ENCODE data around the gene STK33. TPM values are rescaled to one million over a fixed set of nuclear protein-coding genes. Genes with fewer than 3 reads are reported as not detected.

The STK33 gene
- total RNA-seq, 1 donor from 2014 or later, result 11.5 TPM

DNA sequence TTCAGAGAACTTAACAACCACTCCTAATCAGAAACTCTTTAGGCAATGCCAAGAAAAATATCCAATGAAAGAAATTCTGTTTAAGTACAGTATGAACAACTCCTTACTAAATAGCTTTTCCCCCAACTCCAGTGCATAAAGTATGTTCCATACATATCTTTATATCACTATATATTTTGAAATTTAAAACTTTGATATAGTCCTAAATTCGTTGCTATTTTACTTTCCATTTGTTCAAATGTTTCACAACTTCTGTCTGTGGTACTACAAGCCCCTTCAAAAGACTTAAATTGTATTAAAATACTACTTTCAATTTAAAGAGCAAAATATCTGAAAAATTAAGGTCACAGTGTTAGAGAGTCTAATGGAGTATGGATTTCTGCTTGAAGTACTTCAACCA is 52.6 kb downstream of the STK33 start:
- TF ChIP-seq POLR2AphosphoS5 (IDR thresholded peaks at IDR 0.05; ENCODE audit: insufficient read depth in 1 of 2, low read depth in 1 of 2), result no peak
- TF ChIP-seq, protein P1, sequence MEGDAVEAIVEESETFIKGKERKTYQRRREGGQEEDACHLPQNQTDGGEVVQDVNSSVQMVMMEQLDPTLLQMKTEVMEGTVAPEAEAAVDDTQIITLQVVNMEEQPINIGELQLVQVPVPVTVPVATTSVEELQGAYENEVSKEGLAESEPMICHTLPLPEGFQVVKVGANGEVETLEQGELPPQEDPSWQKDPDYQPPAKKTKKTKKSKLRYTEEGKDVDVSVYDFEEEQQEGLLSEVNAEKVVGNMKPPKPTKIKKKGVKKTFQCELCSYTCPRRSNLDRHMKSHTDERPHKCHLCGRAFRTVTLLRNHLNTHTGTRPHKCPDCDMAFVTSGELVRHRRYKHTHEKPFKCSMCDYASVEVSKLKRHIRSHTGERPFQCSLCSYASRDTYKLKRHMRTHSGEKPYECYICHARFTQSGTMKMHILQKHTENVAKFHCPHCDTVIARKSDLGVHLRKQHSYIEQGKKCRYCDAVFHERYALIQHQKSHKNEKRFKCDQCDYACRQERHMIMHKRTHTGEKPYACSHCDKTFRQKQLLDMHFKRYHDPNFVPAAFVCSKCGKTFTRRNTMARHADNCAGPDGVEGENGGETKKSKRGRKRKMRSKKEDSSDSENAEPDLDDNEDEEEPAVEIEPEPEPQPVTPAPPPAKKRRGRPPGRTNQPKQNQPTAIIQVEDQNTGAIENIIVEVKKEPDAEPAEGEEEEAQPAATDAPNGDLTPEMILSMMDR (IDR thresholded peaks at IDR 0.05), result no peak
- TF ChIP-seq POLR2A (IDR thresholded peaks at IDR 0.05), result no peak
- Histone ChIP-seq H3K36me3 (no peaks in the 10 kb centered on the region), H3K4me1 (no peaks in the 10 kb centered on the region), H3K9me3 (no peaks in the 10 kb centered on the region), H3K27me3 (no peaks in the 10 kb centered on the region), H3K4me3 (no peak overlapping the region), H3K27ac (no peak overlapping the region)
- no peak for DNase-seq (ENCODE audit: extremely low spot score in 2 of 2)
- intact Hi-C loops (cut with DNase I), result no loop called here

DNA sequence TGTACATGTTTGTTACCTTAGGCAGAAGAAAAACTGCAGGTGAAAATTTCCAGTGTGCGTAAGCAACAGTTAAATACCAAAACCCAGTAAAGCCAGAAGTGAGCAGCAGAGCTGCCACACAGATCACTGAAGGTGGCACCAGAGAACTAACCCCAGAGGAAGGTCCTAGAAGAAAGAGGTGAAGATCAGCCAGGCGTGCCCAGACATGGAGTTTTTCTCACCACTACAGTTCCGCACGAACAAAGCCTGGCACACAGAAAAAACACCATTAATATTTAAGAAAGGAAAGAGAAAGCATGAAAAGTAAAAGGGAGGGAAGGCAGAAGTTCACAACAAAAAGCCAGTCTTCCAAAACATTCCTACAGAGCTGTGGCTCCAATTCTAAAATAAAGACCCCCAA is 60.7 kb downstream of the STK33 start:
- intact Hi-C loops (cut with DNase I), result no loop called here
- H3K4me3 ChIP-seq, result no peak overlapping the region
- no peaks in the 10 kb centered on the region for H3K36me3 ChIP-seq
- H3K4me1 ChIP-seq, result no peaks in the 10 kb centered on the region
- H3K9me3 ChIP-seq, result no peaks in the 10 kb centered on the region
- H3K27ac ChIP-seq, result no peak overlapping the region
- no peak for TF ChIP-seq POLR2AphosphoS5 (IDR thresholded peaks at IDR 0.05; ENCODE audit: insufficient read depth in 1 of 2, low read depth in 1 of 2)
- no peak for TF ChIP-seq POLR2A (IDR thresholded peaks at IDR 0.05)
- TF ChIP-seq, protein P1 (IDR thresholded peaks at IDR 0.05), result no peak
- no peaks in the 10 kb centered on the region for H3K27me3 ChIP-seq
- no peak for DNase-seq (ENCODE audit: extremely low spot score in 2 of 2)

DNA sequence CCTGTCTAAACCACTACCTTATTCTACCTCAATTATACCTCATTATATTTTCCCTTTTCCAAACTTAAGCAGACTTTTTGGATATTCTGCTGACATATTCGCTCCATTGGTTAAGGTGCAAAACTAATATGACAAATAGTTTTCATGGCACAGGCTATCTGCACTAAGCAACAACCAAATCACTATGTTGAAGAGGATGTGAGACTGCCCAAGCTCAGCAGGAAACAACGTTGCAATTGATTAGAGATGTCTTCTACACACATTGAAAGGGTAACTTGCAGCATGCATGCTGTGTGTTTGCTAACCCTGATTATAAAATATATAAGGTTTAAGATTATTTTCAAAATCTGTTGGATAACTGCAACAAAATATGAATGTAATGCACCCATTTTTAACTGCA is 61.6 kb downstream of the STK33 start:
- no peak overlapping the region for H3K27ac ChIP-seq
- intact Hi-C loops (cut with DNase I), result no loop called here
- no peaks in the 10 kb centered on the region for H3K36me3 ChIP-seq

DNA sequence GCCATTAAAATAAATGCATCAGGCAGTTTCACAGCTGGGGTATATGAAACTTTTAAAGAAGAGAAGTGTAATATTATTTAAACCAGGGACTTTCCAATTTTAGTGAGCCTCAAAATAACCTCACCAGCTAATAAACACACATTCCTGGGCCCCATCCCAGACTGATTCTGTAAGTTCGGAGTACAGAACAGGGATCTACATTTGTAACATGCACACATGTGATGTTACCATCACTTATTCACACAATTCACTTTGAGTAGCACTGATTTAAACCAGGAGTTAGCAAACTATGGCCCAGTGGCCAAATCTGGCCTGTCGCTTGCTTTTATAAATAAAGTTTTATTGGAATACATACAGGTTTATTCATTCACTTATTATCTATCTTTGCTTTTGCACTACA is 62.0 kb downstream of the STK33 start:
- no peak for TF ChIP-seq POLR2A (IDR thresholded peaks at IDR 0.05)
- TF ChIP-seq, protein P1 (IDR thresholded peaks at IDR 0.05), result no peak
- TF ChIP-seq POLR2AphosphoS5 (IDR thresholded peaks at IDR 0.05; ENCODE audit: insufficient read depth in 1 of 2, low read depth in 1 of 2), result no peak
- no peak for DNase-seq (ENCODE audit: extremely low spot score in 2 of 2)
- H3K27ac ChIP-seq, result no peak overlapping the region
- H3K4me3 ChIP-seq, result no peak overlapping the region
- H3K36me3 ChIP-seq, result no peaks in the 10 kb centered on the region
- H3K27me3 ChIP-seq, result no peaks in the 10 kb centered on the region
- no peaks in the 10 kb centered on the region for H3K4me1 ChIP-seq
- intact Hi-C loops (cut with DNase I), result no loop called here
- no peaks in the 10 kb centered on the region for H3K9me3 ChIP-seq

More for the DNA sequence above, 61.6 kb downstream of the STK33 start:
- H3K4me1 ChIP-seq, result no peaks in the 10 kb centered on the region
- no peak for TF ChIP-seq POLR2A (IDR thresholded peaks at IDR 0.05)
- TF ChIP-seq POLR2AphosphoS5 (IDR thresholded peaks at IDR 0.05; ENCODE audit: insufficient read depth in 1 of 2, low read depth in 1 of 2), result no peak
- H3K27me3 ChIP-seq, result no peaks in the 10 kb centered on the region
- DNase-seq (ENCODE audit: extremely low spot score in 2 of 2), result no peak
- H3K9me3 ChIP-seq, result no peaks in the 10 kb centered on the region
- no peak overlapping the region for H3K4me3 ChIP-seq

DNA sequence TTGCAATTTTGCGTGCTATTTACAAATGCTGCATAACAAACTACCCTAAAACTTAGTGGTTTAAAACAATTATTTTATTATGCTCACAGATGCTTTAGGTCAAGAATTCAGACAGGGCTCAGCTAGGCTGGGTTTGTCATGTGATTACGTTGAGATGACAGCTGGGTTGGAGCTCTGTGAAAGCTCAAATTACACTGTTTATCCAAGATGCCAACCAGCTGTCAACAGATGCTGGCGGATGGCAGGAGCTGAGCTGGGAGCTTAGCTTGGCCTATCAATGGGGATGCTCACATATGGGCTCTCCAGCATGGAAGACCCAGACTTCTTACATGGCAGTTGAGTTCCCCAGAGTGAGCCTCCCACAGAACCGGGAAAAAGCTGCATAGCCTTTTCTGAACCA is 62.7 kb downstream of the STK33 start:
- H3K27ac ChIP-seq, result no peak overlapping the region
- no peaks in the 10 kb centered on the region for H3K36me3 ChIP-seq
- TF ChIP-seq POLR2A (IDR thresholded peaks at IDR 0.05), result no peak
- TF ChIP-seq POLR2AphosphoS5 (IDR thresholded peaks at IDR 0.05; ENCODE audit: insufficient read depth in 1 of 2, low read depth in 1 of 2), result no peak
- TF ChIP-seq, protein P1 (IDR thresholded peaks at IDR 0.05), result no peak
- H3K9me3 ChIP-seq, result no peaks in the 10 kb centered on the region
- no peak overlapping the region for H3K4me3 ChIP-seq
- no peak for DNase-seq (ENCODE audit: extremely low spot score in 2 of 2)
- H3K27me3 ChIP-seq, result no peaks in the 10 kb centered on the region
- no peaks in the 10 kb centered on the region for H3K4me1 ChIP-seq
- intact Hi-C loops (cut with DNase I), result no loop called here

Measured in vagina (tissue), 2 donors.